Left renal pelvis (tissue), 4 donors: Measurements from ENCODE around the gene SENP7. TPM values are rescaled to one million over a fixed set of nuclear protein-coding genes. Genes with fewer than 3 reads are reported as not detected.
"Not testable (repeated sequence)": the region's sequence is repeated elsewhere in the genome, so short reads cannot be mapped to it uniquely, and the experiment has no call there.

Source experiments
- DNase-seq, 4 donors: peaks; one replicate each; pipeline ENCODE4 v3.0.0-alpha.2; 2013; ENCODE audit warnings: low read depth in 4 of 4, low spot score in 3 of 4
- polyA plus RNA-seq, 4 donors: library from polyadenylated mRNA; unstranded; fragments of 120-200 nt; gene quantifications; one replicate each; pipeline ENCODE4 v1.2.1, GENCODE V29; 2013; ENCODE audit not compliant: insufficient read length in 4 of 4

Gene SENP7
- polyA plus RNA-seq, 4 donors = 62.8 to 101 (median 80.9) TPM

DNA sequence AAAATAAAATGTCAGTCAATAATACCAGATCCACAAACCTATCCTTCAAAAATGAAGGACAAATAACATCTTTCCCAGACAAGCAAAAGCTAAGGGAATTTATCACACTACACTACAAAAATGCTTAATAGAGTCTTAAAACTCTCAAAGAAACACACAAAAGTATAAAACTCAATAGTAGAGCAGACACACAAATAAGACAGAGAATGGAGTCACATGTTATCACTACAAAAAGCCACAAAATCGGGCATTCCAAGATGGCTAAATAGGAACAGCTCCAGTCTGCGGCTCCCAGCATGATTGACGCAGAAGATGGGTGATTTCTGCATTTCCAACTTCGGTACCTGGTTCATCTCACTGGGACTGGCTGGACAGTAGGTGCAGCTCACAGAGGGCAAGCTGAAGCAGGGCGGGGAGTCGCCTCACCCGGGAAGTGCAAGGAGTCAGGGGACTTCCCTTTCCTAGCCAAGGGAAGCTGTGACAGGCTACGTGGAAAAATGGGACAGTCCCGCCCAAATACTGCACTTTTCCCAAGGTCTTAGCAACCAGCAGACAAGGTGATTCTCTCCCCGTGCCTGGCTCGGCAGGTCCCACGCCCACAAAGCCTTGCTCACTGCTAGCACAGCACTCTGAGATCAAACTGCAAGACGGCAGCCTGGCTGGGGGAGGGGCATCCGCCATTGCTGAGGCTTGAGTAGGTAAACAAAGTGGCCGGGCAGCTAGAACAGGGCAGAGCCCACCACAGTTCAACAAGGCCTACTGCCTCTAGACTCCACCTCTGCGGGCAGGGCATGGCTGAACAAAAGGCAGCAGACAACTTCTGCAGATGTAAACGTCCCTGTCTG lies 46.3 kb downstream of the SENP7 start:
- no peak for DNase-seq

DNA sequence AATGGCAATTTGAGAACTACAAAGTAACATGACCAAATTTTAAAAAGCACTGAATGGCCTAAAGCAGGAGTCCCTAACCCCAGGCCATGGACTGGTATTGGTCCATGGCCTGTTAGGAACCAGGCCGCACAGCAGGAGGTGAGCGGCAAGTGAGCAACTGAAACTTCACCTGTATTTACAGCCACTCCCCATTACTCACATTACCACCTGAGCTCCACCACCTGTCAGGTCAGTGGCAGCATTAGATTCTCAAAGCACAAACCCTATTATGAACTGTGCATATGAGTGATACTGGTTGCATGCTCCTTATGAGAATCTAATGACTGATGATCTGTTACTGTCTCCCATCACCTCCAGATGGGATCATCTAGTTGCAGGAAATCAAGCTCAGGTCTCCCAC lies 48.8 kb downstream of the SENP7 start:
- DNase-seq = no peak

DNA sequence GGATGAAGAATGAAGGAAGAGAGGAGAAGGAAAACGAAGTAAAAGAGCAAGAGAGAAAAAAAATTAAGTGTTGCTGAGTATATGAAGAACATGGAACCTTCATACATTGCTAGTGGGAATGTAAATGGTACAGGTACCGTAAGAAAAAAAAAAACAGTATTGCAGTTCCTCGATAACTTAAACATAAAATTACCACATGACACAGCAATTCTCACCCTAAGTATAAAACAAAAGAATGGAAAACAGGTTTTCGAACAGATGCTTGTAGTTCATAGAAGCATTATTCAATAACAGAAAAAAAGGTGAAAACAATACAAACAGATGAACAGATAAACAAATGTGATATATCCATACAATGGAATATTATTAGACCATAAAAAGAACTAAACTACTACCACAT lies 51.6 kb downstream of the SENP7 start:
- DNase-seq = no peak

DNA sequence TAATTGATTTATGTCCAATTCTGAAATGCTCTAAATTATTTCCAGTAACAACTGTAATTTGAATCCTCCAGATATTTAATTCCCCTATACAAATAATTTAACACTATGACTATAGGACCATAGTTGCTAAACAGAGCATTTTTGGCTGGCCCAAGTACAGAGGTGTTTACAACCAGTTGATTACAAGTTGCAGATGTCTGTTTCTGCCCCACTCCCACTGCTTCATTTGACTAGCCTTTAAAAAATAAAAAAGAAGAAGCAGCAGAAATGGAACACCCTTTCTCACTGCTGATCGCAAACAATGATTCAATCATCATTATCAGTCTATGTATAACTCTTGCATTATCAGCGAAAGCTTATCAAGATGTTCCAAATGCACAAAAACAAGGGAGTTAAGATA lies 54.6 kb downstream of the SENP7 start:
- no peak for DNase-seq

DNA sequence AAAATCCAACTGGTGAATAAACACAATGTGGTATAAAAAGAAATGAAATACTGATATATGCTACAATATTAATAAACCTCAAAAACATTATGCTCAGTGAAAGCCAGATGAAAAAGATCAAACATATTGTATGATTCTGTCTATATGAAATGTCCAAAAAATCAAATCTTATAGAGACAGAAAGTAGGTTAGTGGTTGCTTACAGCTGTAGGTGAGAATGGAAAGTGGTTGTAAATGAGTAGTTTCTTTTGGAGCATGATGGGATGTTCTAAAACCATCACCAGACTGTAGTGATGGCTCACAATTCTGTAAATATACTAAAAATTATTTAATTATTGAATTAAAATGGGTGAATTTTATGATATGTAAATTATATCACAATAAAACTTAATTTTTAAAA lies 58.4 kb downstream of the SENP7 start:
- no peak for DNase-seq

DNA sequence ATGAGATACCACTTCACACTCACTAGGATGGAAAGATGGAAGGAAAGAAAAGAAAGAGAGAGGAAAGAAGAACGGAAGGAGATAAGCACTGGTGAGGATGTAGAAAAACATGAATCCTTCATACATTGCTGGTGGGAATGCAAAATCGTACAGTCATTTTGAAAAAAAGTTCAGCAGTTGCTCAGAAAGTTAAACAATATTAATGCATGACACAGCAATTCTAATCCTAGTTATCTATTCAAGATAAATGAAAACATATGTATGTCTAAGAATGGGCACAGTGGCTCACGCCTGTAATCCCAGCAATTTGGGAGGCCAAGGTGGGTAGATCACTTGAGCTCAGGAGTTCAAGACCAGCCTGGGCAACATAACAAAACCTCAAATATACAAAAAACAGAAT lies 59.1 kb downstream of the SENP7 start:
- DNase-seq = no peak

DNA sequence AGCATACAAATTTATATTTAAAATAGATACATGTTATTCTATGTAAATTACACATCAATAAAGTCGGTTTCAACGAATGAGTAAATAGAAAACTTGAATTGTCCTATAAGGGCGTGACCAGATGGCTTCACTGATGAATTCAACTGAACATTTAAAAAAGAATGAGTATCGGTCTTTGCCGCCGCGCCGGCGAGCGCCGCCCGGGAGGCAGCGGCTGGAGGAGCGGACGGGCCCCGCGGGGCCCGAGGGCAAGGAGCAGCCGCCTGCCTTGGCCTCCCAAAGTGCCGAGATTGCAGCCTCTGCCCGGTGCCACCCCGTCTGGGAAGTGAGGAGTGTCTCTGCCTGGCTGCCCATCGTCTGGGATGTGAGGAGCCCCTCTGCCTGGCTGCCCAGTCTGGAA lies 74.4 kb downstream of the SENP7 start:
- not testable (repeated sequence) for DNase-seq

DNA sequence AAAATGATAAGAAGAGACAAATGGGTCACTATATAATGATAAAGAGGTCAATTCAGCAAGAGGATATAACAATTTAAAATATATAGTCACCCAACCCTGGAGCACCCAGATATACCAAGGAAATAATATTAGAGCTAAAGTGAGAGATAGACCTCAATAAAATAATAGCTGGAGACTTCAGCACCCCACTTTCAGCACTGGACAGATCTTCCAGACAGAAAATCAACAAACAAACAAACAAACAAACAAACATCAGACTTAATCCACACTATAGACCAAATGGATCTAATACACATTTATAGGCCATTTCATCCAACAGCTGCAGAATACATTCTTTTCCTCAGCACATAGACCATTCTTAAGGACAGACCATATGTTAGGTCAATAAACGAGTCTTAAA lies 79.4 kb downstream of the SENP7 start:
- no peak for DNase-seq

DNA sequence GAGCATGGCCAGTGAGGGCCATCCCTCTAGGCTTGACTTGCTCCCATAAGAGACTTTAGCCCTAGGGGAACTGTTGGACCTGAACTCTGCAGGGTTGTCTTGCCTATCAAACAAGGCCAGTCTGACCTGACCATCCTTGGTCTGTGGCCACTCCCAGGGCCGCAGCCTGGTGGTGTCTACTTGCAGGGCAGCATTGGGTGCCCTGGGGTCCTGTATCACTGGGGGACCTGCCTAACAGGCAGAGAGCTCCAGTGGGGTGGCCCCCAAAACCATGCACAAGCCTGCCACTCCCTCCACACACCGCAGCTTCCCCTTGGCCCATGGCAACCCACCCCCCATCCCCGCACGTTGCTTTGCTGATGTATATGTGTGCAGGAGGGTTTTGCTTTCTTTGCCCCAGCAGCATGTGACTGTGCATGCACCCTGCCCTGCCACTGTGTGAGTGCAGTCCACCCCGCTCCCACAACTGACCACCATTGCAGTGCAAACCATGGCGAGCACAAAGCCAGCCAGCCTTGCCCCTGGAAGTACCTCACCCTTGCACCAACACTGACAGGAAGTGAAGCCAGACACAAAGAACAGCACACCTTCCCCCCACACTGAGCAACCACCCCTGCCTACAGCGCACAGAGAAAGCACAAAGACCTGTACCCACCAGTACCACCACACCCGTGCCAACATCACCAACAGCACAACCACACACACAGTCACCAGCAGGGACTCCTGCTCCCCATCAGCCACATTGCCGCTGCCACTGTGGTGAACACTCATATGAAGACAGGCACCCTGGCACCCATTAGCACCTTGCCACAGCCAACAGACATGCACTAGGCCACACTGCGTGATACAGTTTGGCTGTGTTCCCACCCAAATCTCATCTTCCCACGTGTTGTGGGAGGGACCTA lies 88.8 kb downstream of the SENP7 start:
- no peak for DNase-seq

DNA sequence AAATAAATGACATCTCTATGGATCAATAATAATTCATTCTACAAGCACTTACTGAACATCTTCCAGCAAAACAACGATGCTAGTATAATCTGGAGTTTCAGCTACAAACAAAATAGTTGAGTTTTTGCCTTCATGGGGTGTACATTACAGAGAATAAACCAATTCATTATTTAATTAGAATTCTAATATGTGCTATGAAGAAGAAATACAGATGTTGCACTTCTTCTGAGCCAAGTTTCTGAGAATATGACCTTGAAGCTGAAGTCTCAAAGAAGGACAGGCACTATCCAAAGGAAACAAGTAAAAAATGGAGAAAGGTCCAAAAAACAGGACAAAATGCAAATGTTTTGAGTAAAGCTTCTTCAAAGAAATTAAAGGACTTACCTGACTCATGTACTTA lies 94.2 kb downstream of the SENP7 start:
- no peak for DNase-seq

DNA sequence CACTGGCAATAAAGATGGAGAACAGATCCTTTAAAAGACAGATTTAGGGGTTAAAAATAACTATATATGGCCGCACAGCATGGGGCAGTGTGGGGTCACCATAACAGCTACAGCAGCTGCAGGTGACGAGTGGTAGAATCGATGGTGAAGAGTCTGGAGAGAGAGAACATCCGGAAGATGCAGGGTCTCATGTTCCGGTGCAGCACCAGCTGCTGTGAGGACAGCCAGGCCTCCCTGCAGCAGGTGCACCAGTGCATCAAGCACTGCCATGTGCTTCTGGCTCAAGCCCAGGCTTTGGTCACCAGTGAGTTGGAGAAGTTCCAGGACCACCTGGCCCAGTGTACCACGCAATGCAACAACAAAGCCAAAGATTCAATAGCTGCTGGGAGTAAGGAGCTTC lies 98.9 kb downstream of the SENP7 start:
- no peak for DNase-seq

DNA sequence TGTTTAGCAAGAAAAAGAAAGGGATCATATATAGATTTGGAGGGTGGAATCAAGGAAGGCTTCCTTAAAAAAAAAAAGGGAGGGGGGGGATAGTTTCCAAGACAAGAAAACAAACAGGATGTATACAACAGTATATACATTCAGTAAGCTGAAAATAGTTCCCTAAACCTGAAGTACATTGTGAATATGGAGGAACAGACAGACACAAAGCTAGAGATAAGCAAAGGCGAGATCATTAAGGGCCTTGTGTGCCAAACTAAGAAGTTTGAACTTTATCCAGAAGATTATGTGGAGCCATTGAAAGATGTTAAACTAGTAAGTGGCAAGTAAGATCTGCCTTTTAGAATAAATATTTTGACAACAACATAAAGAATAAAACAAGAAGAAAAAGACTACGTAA lies 99.4 kb downstream of the SENP7 start:
- no peak for DNase-seq

DNA sequence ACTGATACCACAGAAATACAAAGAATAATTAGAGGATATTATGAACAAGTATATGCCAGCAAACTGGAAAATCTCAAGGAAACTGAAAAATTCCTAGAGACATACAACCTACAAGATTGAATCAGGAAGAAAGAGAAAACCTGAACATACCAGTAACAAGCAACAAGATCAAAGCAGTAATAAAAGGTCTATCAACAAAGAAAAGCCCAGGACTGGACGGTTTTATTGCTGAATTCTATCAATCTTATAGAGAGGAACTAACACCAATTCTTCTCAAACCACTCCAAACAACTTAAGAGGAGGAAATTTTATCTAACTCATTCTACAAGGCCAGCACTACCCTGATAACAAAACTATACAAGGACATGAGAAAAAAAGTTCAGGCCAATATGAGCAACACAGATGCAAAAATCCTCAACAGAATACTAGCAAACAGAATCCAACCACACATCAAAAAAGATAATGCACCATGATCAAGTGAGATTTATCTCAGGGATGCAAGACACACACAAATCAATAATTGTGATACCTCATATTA lies 121.5 kb downstream of the SENP7 start:
- no peak for DNase-seq

DNA sequence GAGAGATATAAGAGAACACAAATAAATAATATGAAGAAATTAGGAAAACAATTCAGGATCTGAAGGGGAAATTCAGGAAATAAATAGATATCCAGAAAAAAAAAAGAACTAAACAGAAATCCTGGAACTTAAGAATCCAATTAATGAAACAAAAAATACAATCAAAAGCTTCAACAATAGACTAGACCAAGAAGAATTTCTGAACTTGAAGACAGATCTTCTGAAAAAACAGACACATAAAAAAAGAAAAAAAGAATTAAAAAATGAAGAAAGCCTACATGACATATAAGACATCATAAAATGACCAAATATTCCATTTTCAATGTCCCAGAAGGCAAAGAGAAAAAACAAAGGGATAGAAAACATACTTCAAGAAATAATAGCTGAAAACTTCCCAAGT lies 124.3 kb downstream of the SENP7 start:
- DNase-seq = no peak

DNA sequence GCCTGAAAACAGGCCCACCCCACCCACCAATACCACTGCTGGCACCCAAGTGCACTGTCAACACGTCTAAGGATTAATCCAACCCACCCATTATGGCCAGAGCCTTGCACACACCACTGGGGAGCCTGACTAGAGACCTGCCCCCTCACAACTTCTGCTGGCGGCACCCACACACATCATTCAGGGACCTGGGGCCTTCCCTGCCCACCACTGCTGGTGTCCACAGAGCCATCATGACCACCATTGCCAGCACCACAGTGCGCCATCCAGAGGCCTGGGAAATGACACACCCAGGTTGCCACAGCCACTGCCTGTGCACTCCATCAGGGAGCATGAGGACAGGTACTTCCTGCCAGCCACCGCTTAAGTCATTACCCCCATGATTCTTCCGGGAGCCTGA lies 125.7 kb downstream of the SENP7 start:
- no peak for DNase-seq

DNA sequence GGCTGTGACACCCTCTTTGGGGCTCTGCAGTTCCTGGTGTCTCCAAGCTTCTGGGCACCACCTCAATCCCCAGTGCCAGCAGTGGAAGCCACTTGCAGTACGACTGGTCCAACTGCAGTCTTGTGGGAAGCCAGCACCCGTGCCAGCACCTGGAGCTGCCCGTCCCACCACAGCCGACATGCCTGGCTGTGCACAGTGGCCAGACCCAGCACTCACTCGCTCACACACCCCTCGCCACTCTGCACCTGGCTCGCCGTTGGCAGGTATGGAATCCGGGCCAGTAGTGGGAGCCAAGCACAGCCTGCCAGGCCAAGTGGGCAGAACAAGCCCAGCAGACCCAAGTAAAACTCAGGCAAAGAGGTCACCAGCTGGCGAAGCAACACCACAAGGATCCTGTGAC lies 128.6 kb downstream of the SENP7 start:
- DNase-seq = no peak

DNA sequence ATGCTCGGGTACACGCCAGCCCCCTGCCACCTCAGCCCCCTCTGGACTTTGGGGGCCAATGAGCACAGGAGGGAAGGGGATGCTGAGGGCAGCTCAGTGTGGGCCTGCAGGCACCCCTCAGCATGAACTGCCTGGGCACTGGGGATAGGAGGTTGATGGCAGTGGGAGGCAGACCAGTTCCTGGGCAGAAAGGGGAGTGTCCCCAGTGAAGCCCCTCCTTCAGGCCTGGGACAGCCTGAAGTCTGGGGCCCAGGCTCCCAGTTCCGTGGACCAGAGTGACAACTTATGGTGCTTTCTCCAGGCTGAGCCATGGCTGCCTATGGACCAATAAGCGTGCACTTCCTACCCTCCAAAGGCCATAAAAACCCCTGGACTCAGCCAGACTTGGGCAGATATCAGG lies 129.4 kb downstream of the SENP7 start:
- DNase-seq = no peak

DNA sequence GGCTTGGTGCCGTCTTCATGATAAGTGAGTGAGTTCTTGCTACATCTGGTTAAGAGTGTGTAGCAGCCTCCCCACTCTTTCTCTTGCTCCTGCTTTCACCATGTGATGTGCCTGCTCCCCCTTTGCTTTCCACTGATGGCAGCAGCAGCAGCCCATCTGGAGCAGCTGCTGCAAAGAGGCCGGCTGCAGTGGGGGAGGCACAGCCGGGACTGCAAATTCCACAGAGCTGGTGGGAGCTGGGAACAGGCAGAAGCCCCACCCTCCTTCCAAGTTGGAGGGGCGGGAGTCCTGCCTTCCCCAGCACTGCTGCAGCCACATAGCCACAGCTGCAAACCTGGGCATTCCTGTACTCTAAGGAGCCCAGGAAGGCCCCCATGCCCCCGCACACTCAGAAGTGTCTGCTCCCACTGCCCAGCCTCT lies 129.8 kb downstream of the SENP7 start:
- peak in 3 of 4 donors; percentile 14 to 16 (median 15) for DNase-seq

DNA sequence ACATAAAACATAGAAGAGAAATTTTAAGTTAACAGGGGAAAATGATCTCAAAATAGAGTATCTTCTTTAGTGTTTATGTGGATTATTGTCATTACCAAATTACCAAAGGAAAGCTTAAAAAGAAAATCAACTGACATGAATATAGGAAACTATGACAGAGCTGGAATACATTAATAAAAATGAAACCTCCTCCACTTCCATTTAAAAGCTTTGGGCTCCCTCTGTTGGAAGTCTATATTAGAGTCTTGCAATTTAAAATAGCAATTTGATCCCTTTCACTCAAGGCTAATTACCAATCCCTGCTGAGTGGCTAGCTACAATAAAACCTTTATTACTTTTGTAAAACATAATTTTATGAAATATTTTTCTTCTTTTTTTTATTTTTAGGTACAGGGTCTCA lies 131.2 kb downstream of the SENP7 start:
- peak in 1 of 4 donors; percentile 6 for DNase-seq

DNA sequence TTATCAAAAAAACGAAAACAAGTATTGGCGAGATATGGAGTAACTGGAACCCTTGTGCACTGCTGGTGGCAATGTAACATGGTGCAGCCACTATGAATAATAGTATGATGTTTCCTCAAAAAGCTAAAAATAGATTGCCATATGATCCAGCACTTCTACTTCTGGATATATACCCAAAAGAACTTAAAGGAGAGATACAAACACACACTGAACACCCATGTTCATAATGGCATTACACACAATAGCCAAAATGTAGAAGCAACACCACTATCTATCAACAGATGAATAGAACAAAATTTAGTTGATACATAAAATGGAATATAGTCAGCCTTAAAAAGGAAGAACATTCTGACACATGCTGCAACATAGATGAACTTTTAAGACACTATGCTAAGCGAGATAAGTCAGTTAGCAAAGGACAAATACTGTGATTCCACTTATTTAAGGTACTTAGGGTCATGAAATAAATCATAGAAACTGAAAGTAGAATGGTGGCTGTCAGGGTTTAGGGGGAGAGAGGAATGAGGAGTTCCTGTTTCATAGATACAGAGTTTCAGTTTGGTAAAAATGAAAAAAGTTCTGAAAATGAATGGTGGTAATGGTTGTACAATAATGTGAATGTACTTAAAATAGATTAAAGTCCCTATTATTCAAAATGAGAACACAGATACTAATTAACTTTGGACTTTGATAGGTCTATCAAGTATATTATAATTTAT lies 133.2 kb downstream of the SENP7 start:
- no peak for DNase-seq

DNA sequence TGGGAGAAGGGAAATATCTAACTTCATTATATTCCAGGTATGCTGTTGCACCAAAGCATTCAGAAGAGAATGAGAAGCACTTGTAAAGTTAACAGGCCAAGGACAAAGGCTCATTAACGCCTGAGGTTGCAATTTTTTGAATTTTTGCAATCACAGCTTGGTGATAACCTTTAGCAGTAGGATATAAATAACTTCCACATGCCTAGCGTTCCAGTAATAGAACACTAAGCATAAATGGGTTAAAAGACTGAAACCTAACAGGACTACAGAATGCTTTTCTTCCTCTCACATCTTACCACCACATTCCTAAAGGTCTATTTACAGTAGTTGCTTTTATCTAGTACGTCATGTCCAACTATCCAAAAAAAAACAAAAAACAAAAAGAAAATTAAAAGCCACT lies 135.2 kb downstream of the SENP7 start:
- no peak for DNase-seq
